Measurements from ENCODE around the gene ACTN2. TPM values are rescaled to one million over a fixed set of nuclear protein-coding genes. Genes with fewer than 3 reads are reported as not detected.

The ACTN2 gene
- total RNA-seq, 1 donor from 2014 or later = 0.47 TPM

GRCh38 chr1:236759252-236759859, 73.1 kb downstream of the ACTN2 start:
- Mint-ChIP-seq H3K4me3 (ENCODE audit: unreplicated experiment) (no peak overlapping the region), H3K9me3 (ENCODE audit: low read depth) (no peaks in the 10 kb centered on the region), H3K4me1 (ENCODE audit: low read depth) (no peaks in the 10 kb centered on the region), H3K27me3 (ENCODE audit: low read depth) (peaks cover 2% of the 10 kb centered on the region), H3K27ac (ENCODE audit: unreplicated experiment) (no peak overlapping the region), H3K36me3 (ENCODE audit: low read depth) (no peaks in the 10 kb centered on the region)
- DNase-seq (ENCODE audit: low spot score) = no peak
- peak; percentile 87 for TF ChIP-seq CTCF (IDR thresholded peaks at IDR 0.05)

GRCh38 chr1:236760480-236760879, 74.2 kb downstream of the ACTN2 start:
- H3K9me3 Mint-ChIP-seq (ENCODE audit: low read depth) = no peaks in the 10 kb centered on the region
- TF ChIP-seq CTCF (IDR thresholded peaks at IDR 0.05) = no peak
- H3K4me3 Mint-ChIP-seq (ENCODE audit: unreplicated experiment) = no peak overlapping the region
- no peaks in the 10 kb centered on the region for H3K36me3 Mint-ChIP-seq (ENCODE audit: low read depth)
- H3K27me3 Mint-ChIP-seq (ENCODE audit: low read depth) = peaks cover 2% of the 10 kb centered on the region
- no peak for DNase-seq (ENCODE audit: low spot score)
- H3K27ac Mint-ChIP-seq (ENCODE audit: unreplicated experiment) = no peak overlapping the region
- no peaks in the 10 kb centered on the region for H3K4me1 Mint-ChIP-seq (ENCODE audit: low read depth)

GRCh38 chr1:236760986-236761385, 74.7 kb downstream of the ACTN2 start:
- Mint-ChIP-seq H3K36me3 (ENCODE audit: low read depth) (no peaks in the 10 kb centered on the region), H3K9me3 (ENCODE audit: low read depth) (no peaks in the 10 kb centered on the region), H3K27me3 (ENCODE audit: low read depth) (peaks cover 4% of the 10 kb centered on the region), H3K27ac (ENCODE audit: unreplicated experiment) (no peak overlapping the region), H3K4me1 (ENCODE audit: low read depth) (no peaks in the 10 kb centered on the region), H3K4me3 (ENCODE audit: unreplicated experiment) (no peak overlapping the region)
- TF ChIP-seq CTCF (IDR thresholded peaks at IDR 0.05) = no peak
- DNase-seq (ENCODE audit: low spot score) = no peak

- no peak for TF ChIP-seq CTCF (IDR thresholded peaks at IDR 0.05)
- no peaks in the 10 kb centered on the region for H3K36me3 Mint-ChIP-seq (ENCODE audit: low read depth)
- H3K27me3 Mint-ChIP-seq (ENCODE audit: low read depth) = peaks cover 6% of the 10 kb centered on the region
- H3K27ac Mint-ChIP-seq (ENCODE audit: unreplicated experiment) = no peak overlapping the region
- no peaks in the 10 kb centered on the region for H3K4me1 Mint-ChIP-seq (ENCODE audit: low read depth)
- DNase-seq (ENCODE audit: low spot score) = no peak
- no peaks in the 10 kb centered on the region for H3K9me3 Mint-ChIP-seq (ENCODE audit: low read depth)
- H3K4me3 Mint-ChIP-seq (ENCODE audit: unreplicated experiment) = no peak overlapping the region
Observed at GRCh38 chr1:236761397-236762132, 75.3 kb downstream of the ACTN2 start.

GRCh38 chr1:236762410-236762809, 76.1 kb downstream of the ACTN2 start:
- no peaks in the 10 kb centered on the region for H3K4me1 Mint-ChIP-seq (ENCODE audit: low read depth)
- H3K4me3 Mint-ChIP-seq (ENCODE audit: unreplicated experiment) = no peak overlapping the region
- no peaks in the 10 kb centered on the region for H3K9me3 Mint-ChIP-seq (ENCODE audit: low read depth)
- no peaks in the 10 kb centered on the region for H3K36me3 Mint-ChIP-seq (ENCODE audit: low read depth)
- no peak for DNase-seq (ENCODE audit: low spot score)
- H3K27me3 Mint-ChIP-seq (ENCODE audit: low read depth) = peaks cover 13% of the 10 kb centered on the region
- no peak for TF ChIP-seq CTCF (IDR thresholded peaks at IDR 0.05)
- H3K27ac Mint-ChIP-seq (ENCODE audit: unreplicated experiment) = no peak overlapping the region
